KMS-11 (cell line): ENCODE data around the gene CDR2L.

Experiments
- H2AFZ ChIP-seq: fragments of 200-600 bp; sonication (generic); 2 replicates; pipeline ENCODE4 v1.6.1; 2016; ENCODE audit warnings: antibody characterized with exemption, mixed run types, low read depth
- H3K27ac ChIP-seq: fragments of 200-600 bp; sonication (generic); 2 replicates; pipeline ENCODE4 v1.6.1; 2016; ENCODE audit warnings: mild to moderate bottlenecking, mixed run types
- H3K27me3 ChIP-seq: fragments of 200-600 bp; sonication (generic); 2 replicates; pipeline ENCODE4 v1.6.1; 2017; ENCODE audit warnings: mild to moderate bottlenecking, low read depth, mixed run types, moderate library complexity; ENCODE audit not compliant: insufficient read depth
- H3K36me3 ChIP-seq: fragments of 200-600 bp; sonication (generic); 2 replicates; pipeline ENCODE4 v1.6.1; 2017; ENCODE audit warnings: mild to moderate bottlenecking, mixed run types; ENCODE audit not compliant: insufficient read depth
- H3K4me1 ChIP-seq: fragments of 200-600 bp; sonication (generic); 2 replicates; pipeline ENCODE4 v1.6.1; 2016; ENCODE audit warnings: mild to moderate bottlenecking, low read depth, mixed run types; ENCODE audit not compliant: poor library complexity, severe bottlenecking
- H3K4me2 ChIP-seq: fragments of 200-600 bp; sonication (generic); 2 replicates; pipeline ENCODE4 v1.7.0; 2016; ENCODE audit warnings: mild to moderate bottlenecking, mixed run types
- H3K4me3 ChIP-seq: fragments of 200-600 bp; sonication (generic); IDR thresholded peaks from 2 replicates; pipeline ENCODE4 v1.6.1; 2017; ENCODE audit warnings: low read depth, low read length, mixed read lengths; ENCODE audit not compliant: insufficient read depth
- H3K79me2 ChIP-seq: fragments of 200-600 bp; sonication (generic); 2 replicates; pipeline ENCODE4 v1.6.1; 2016; ENCODE audit warnings: low read depth, mixed run types; ENCODE audit not compliant: insufficient read depth
- H3K9ac ChIP-seq: fragments of 200-600 bp; sonication (generic); 2 replicates; pipeline ENCODE4 v1.6.1; 2016; ENCODE audit warnings: mild to moderate bottlenecking, mixed run types
- H4K20me1 ChIP-seq: fragments of 200-600 bp; sonication (generic); 2 replicates; pipeline ENCODE4 v1.6.1; 2016; ENCODE audit warnings: mild to moderate bottlenecking, mixed run types; ENCODE audit not compliant: insufficient read depth
- CTCF ChIP-seq: fragments of 200-600 bp; sonication (generic); conservative IDR thresholded peaks from 2 replicates; pipeline ENCODE4 v1.6.1; 2017; ENCODE audit warnings: low read depth, mild to moderate bottlenecking, antibody characterized with exemption, low read length, moderate library complexity, mixed read lengths

Gene CDR2L

DNA sequence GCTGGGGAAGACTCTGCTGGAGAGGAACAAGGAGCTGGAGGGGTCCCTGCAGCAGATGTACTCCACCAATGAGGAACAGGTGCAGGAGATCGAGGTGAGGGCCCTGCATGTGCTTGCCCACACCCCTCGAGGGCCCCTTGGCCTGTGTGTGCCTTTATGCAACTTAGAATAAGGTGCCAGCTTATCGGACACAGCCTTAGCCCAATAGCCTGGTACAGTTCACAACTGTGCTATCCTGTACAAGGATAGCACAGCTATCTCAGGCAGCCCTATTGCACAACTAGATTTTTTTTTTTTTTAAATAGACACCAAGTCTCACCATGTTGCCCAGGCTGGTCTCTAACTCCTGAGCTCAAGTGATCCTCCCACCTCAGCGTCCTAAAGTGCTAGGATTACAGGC lies 12.1 kb downstream of the CDR2L start:
- no peaks in the 10 kb centered on the region for H3K27me3 ChIP-seq
- H3K4me3 ChIP-seq = no peak overlapping the region
- no peak overlapping the region for H3K4me2 ChIP-seq
- H3K4me1 ChIP-seq = no peaks in the 10 kb centered on the region
- no peak overlapping the region for H3K27ac ChIP-seq
- no peak overlapping the region for H3K9ac ChIP-seq
- no peak for TF ChIP-seq CTCF
- H3K36me3 ChIP-seq = no peaks in the 10 kb centered on the region
- H2AFZ ChIP-seq = no peak overlapping the region
- H4K20me1 ChIP-seq = no peaks in the 10 kb centered on the region
- no peaks in the 10 kb centered on the region for H3K79me2 ChIP-seq

DNA sequence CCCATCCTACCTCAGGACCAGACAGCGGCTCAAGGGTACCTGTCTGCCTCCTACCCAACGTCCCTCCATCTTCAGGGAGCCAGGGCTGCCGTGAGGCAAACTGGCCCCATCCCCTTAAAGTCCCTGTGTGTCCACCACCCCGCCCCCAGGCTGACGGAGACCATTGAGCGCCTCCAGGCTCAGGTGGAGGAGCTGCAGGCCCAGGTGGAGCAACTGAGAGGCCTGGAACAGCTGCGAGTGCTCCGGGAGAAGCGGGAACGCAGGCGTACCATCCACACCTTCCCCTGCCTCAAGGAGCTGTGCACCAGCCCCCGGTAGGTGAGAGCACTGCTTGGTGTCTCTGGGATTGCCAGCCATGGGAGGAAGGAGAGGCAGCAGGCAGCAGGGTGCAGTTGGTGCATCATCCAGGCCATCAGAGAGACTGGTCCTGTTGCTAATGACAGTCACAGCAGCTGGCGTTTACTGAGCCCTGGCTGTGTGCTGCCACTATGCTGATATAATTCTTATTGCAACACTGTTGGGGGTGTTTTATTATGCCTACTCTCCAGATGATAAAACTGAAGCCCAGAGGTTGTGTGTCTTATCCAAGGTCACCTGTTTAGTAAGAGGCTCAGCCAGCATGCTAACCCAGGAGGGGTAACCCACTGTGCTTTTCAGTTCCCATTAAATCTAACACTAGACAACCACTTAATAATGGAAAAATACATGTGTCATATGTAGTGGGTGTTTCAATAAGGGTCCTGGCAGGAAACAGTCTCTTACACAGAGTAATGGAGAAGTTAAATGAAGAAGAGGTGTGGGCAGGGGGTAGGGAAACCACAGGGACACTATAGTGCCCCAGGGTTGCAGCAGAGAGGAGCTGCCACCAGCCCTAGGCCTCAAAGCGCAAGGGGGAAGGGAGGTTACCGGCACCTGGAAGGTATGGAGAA lies 14.7 kb downstream of the CDR2L start:
- Histone ChIP-seq H3K27me3 (no peaks in the 10 kb centered on the region), H3K79me2 (no peaks in the 10 kb centered on the region), H3K36me3 (no peaks in the 10 kb centered on the region), H3K27ac (no peak overlapping the region), H4K20me1 (no peaks in the 10 kb centered on the region), H3K9ac (no peak overlapping the region), H3K4me1 (no peaks in the 10 kb centered on the region), H3K4me2 (no peak overlapping the region), H3K4me3 (no peak overlapping the region), H2AFZ (no peak overlapping the region)
- TF ChIP-seq CTCF = no peak

DNA sequence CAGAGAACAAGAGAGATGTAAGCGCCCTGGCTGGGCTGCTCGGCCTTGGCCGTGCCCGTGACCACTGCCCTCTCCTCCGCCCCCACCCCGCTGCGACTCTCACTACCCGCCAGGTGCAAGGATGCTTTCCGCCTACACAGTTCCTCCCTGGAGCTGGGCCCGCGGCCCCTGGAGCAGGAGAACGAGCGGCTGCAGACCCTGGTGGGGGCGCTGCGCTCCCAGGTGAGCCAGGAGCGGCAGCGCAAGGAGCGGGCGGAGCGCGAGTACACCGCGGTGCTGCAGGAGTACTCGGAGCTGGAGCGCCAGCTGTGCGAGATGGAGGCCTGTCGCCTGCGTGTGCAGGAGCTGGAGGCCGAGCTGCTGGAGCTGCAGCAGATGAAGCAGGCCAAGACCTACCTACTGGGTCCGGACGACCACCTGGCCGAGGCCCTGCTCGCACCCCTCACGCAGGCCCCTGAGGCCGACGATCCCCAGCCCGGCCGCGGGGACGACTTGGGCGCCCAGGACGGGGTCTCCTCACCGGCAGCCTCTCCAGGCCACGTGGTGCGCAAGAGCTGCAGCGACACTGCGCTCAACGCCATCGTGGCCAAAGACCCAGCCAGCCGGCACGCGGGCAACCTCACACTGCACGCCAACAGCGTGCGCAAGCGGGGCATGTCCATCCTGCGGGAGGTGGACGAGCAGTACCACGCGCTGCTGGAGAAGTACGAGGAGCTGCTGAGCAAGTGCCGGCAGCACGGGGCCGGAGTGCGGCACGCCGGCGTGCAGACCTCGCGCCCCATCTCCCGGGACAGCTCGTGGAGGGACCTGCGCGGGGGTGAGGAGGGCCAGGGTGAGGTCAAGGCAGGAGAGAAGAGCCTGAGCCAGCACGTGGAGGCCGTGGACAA lies 15.9 kb downstream of the CDR2L start:
- Histone ChIP-seq H3K4me1 (no peaks in the 10 kb centered on the region), H3K27ac (no peak overlapping the region), H3K9ac (no peak overlapping the region), H3K4me2 (no peak overlapping the region), H3K79me2 (no peaks in the 10 kb centered on the region), H3K4me3 (no peak overlapping the region), H3K27me3 (no peaks in the 10 kb centered on the region), H4K20me1 (no peaks in the 10 kb centered on the region), H3K36me3 (no peaks in the 10 kb centered on the region), H2AFZ (no peak overlapping the region)
- TF ChIP-seq CTCF = no peak

DNA sequence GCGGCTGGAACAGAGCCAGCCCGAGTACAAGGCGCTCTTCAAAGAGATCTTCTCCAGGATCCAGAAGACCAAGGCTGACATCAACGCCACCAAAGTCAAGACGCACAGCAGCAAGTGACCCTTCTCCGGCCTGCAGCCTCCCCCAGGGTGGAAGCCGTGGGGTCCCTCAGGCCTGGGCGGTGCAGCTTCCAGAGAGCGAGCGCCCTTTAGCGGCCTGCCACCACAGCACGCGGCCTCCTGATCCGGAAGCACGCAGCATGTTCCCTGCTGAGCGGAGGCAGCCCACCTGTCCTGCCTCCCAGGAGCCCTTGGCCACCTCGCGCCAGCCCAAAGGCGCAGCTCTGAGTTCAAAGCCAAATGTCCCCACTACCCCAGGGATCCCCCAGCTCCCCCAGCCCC lies 16.5 kb downstream of the CDR2L start:
- no peaks in the 10 kb centered on the region for H3K79me2 ChIP-seq
- H3K9ac ChIP-seq = no peak overlapping the region
- no peak overlapping the region for H3K4me2 ChIP-seq
- no peak overlapping the region for H2AFZ ChIP-seq
- no peak overlapping the region for H3K27ac ChIP-seq
- H3K4me1 ChIP-seq = no peaks in the 10 kb centered on the region
- no peaks in the 10 kb centered on the region for H3K27me3 ChIP-seq
- no peak for TF ChIP-seq CTCF
- no peaks in the 10 kb centered on the region for H3K36me3 ChIP-seq
- no peaks in the 10 kb centered on the region for H4K20me1 ChIP-seq
- no peak overlapping the region for H3K4me3 ChIP-seq
